Measurements from ENCODE around the gene ATXN7L1.
A peak's percentile ranks its signal among the peaks of the same experiment; 100 is the strongest.
"Not testable (repeated sequence)": the region's sequence is repeated elsewhere in the genome, so short reads cannot be mapped to it uniquely, and the experiment has no call there.

ATXN7L1 gene

DNA sequence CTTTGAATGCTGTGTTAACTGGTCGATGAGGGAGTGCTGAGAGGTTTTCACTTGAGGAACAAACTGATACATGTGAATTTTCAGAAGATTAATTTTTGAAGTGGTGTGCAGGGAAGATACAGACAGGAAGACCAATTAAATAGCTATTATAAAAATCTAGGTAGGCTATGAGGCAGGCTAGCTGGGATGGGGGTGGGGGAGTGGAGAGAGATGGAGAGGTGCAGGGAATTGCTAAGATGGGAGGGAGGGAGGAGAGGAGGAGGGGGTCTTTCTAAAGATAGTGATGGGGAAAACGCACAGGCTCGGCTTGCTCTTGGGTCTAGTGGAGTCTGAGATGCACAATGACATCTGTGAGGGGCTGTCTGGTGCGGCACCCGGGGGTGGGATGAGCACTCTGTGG, 15.2 kb downstream of the ATXN7L1 start:
- no peak for DNase-seq (ENCODE audit: low read depth)

DNA sequence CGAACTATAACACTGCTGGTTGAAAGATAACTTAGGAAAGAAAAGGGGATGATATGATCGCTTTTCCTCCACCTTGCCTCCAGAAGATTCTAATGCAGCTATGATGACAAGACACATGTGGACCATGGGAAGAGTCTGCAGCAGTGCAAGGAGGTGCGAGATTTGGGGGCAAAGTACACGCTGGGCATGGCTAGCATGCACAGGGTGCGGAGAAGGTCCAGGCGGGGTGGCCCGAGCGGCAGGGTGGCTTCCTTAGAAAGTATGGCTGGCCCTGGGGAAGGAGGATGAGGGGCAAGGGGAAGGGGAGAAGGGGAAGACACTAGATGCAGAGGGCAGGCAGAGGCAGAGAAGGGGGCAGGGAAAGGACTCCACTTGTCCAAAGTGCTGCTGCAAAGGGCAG, 15.6 kb downstream of the ATXN7L1 start:
- no peak for DNase-seq (ENCODE audit: low read depth)

DNA sequence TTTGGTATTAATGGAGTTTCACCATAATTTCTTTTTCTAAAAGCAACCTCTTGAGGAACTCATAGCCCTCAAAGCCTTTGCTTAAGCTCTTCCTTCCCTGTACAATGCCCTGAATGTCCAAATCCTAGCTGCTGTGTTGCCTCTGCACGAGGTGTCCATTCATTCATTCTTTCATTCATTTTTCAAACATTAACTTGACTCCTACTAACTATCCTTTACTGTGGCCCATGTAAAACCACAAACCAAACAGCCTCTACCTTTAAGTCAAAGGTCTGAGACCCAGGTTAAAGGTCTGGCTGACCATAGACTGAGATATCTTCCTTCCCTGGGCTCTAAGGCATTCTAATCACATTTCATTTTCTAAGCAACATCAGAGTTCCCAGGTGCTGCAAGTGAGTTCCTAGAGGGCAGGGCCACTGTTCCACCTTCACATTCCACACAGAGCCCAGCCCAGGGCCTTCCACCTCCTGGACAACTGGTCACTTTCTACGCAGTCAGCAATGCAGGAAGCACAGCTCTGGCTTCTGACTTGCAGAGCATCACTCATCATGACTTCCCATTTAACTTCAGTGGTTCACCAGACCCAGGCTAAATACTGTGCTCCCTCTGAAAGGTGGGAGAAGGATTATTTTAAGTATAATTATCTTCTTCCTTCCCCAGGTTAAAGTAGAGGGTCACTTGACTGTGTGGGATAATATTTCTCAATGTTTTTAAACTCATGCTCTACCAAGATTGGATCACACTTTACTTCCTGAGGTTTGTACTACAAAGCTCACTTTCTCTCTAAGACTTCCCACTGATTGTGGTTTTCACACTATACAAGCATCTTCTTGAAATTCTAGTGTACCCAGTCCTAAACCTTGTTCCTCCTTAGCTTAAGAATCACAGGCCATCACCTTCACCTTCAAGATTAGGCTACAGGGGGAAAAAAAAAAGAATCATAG, 19.1 kb downstream of the ATXN7L1 start:
- DNase-seq (ENCODE audit: low read depth): no peak

- DNase-seq (ENCODE audit: low read depth): no peak
Measured at GRCh38 chr7:105854498-105854897, 21.9 kb downstream of the ATXN7L1 start.

DNA sequence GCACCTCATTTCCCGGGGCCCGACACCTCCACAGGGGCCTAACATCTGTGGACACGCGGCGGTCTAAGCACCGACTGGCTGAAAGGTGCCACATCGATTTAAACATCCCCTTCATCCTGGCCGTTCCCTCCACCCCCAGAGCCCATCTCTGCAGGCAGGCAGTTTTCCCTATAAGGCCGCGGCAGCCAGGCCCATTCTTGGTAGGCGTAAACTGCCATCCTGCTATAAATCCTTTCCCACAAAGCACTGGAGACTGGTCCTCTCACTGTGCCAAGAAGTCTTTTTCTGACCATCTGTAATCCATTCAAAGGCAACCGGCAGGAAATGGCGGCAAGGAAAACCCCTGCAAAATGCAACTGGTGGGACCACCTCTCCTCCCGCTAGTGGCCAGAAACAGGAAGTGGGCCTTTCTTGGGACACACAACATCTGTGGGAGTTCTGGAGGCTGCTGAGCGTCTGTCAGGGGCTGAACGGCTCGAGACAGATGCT, 22.4 kb downstream of the ATXN7L1 start:
- no peak for DNase-seq (ENCODE audit: low read depth)

DNA sequence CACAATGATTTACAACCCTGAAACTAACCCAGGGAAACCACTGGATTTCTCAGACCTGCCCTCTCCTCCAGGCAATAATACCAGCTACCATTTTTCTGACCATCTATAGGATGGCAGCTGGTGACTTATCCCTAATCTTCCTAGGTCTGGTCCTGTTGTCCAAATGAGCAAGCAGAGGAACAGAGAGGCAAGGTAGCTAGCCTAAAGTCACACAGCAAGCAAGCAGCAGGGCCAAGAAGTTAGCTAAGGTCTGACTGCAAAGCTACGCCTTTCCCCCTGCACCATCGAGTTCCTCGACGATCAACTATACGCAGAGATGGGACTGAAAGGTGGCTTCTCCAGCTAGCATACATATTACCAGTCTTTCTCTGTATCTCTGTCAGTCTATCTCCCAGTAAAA, 25.3 kb downstream of the ATXN7L1 start:
- DNase-seq (ENCODE audit: low read depth): no peak

GRCh38 chr7:105849122-105849855, 27.1 kb downstream of the ATXN7L1 start:
- DNase-seq (ENCODE audit: low read depth): peak; percentile 59

- no peak for DNase-seq (ENCODE audit: low read depth)
Measured at GRCh38 chr7:105846404-105846803, 30.0 kb downstream of the ATXN7L1 start.

DNA sequence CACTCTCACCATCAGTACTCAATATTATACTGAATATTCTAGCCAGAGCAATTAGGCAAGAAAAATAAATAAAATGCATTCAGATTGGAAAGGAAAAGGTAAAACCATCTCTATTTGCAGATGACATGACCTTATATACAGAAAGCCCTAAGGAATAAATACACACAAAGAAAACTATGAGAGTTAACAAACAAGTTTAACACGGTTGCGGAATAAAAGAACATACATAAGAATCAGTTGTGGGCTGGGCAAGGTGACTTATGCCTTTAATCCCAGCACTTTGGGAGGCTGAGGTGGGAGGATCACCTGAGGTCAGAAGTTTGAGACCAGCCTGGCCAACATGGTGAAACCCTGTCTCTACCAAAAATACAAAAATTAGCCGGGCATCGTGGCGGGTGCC, 31.7 kb downstream of the ATXN7L1 start:
- not testable (repeated sequence) for DNase-seq (ENCODE audit: low read depth)

DNA sequence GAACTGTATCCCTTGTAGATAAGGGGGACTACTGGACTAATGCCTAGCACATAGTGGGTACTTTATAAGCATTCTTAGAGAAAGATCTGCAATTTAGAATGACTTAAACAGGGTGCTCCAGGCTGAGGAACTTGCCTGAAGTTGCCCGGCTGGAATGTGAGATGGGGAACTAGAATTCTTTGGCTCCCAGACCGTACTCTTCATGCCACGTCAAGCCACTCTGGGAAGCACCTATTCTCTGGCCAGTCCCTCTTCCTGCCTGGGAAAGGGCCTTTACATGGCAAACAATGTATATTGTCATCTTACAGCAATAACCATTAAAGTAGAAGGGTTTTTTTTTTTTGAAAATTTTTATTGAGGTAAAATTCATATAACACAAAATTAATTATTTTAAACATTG, 34.5 kb downstream of the ATXN7L1 start:
- no peak for DNase-seq (ENCODE audit: low read depth)

- no peak for DNase-seq (ENCODE audit: low read depth)
Measured at GRCh38 chr7:105840981-105841749, 35.2 kb downstream of the ATXN7L1 start.

GRCh38 chr7:105839266-105839665, 37.1 kb downstream of the ATXN7L1 start:
- DNase-seq (ENCODE audit: low read depth): no peak

- DNase-seq (ENCODE audit: low read depth): no peak
Measured at GRCh38 chr7:105838627-105839231, 37.7 kb downstream of the ATXN7L1 start.

GRCh38 chr7:105837765-105838626, 38.4 kb downstream of the ATXN7L1 start:
- no peak for DNase-seq (ENCODE audit: low read depth)

DNA sequence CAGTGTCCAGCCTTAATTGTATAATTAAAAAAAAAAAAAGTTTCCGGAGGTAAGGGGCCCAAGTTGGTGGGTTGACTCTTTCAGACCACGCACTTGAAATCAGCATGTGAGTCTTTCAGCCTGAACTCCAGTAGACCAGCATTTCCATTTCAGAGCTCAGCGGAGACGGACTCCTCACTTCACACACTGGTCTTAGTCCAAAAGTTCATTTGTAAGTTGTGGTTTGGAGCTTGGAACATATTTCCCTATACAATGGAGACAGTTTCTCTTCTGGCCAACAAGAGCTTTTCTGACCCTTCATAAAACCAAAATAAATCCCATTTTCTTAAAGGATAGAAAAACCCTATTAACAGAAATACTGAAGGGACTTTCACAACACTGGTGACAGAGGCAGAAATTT, 41.0 kb downstream of the ATXN7L1 start:
- DNase-seq (ENCODE audit: low read depth): no peak

DNA sequence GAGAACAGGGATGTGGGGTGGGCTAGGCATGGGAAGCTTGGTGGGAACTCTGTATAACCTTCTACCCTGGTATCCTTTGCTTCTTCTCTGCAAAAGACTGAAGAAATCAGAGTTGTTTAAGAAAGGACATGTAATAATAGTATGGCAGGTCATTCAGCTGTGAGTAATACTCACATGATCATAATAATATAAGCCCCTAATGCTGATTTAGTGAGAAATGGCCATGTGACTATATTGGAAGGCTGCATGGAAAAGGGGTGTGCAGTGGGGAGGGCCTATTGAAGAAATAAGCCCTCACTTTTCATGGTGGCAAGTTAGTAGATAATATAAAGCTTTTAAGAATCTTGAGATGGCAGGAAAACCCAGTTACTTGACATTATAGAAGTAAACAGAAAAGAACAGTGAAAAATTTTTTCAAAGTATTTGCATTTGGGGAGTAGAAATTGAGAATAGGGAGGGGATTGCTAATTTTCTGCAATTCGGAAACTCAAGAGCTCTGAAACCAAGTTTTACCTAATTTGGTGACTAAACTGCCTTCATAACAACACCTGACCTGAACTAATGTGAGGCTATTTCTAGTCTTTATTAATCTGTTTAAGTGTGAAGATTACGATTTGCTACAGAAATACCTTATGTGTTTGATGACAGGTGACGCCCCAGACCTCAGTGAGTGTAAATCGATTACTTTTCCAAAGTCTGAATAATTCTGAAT, 44.4 kb downstream of the ATXN7L1 start:
- no peak for DNase-seq (ENCODE audit: low read depth)

GRCh38 chr7:105831302-105831620, 45.1 kb downstream of the ATXN7L1 start:
- no peak for DNase-seq (ENCODE audit: low read depth)

GRCh38 chr7:105830405-105831301, 45.7 kb downstream of the ATXN7L1 start:
- no peak for DNase-seq (ENCODE audit: low read depth)

DNA sequence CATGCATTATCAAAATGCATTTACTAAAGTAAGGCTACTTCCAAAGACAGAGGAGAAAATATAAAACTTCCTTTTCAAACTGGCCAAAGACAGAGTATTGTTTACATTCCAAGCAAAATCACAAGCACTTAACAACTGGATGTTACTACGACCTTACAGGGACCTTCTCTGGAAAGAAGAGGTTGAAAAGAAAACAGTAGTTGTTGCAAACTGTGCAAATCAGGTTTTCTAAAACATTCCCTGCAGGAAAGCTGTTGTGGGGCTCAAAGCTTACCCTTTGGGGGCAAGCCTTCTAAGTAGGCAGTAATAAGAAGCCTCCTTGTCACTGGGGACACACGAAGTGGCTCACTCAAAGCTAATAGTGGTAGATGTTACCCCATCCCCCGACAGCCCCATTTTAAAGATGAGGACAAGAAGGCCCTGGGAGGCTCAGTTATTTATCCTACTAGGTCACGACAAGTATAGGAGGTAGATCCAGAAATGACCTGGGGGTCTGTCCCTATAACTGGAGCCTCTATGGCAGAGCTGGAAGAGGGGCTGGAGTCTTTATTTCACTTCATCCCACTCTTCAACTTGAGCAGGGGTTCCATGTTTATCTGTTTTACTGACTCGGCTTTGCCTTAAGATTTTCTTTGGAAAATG, 46.6 kb downstream of the ATXN7L1 start:
- no peak for DNase-seq (ENCODE audit: low read depth)

Measured in activated T-cell treated with anti-CD3 and anti-CD28 coated beads for 48 hours (primary cell).